SK-N-SH (cell line): ENCODE results near the gene XAB2.

ENCODE experiments used
- CTCF ChIP-seq: fragments of 200-600 bp; sonication (generic); IDR thresholded peaks from 2 replicates; pipeline ENCODE4 v1.6.1; 2017; ENCODE audit warnings: antibody characterized with exemption, mild to moderate bottlenecking, moderate library complexity
- FOXJ3 ChIP-seq: sonication (generic); formaldehyde crosslinking; IDR thresholded peaks from 2 replicates; pipeline ENCODE4 v1.5.1; 2020; ENCODE audit warnings: mild to moderate bottlenecking, missing genetic modification reagents
- GABPA ChIP-seq: IDR thresholded peaks from 2 replicates; pipeline ENCODE4 v1.4.0; 2012; ENCODE audit warnings: low read depth, mild to moderate bottlenecking
- NFIC ChIP-seq: IDR thresholded peaks from 2 replicates; pipeline ENCODE4 v1.4.0; 2012; ENCODE audit warnings: borderline replicate concordance
- POLR2AphosphoS5 ChIP-seq: IDR thresholded peaks from 2 replicates; pipeline ENCODE4 v1.6.1; 2012; ENCODE audit warnings: low read depth, low read length
- REST ChIP-seq: IDR thresholded peaks from 2 replicates; pipeline ENCODE4 v1.6.1; 2012; ENCODE audit warnings: mild to moderate bottlenecking, low read depth, low read length, moderate library complexity
- SMC3 ChIP-seq: IDR thresholded peaks from 2 replicates; pipeline ENCODE4 v1.6.1; 2012; ENCODE audit warnings: low read depth, low read length, improper control_type of control experiment
- TCF12 ChIP-seq: IDR thresholded peaks from 2 replicates; pipeline ENCODE4 v1.4.0; 2012
- TEAD4 ChIP-seq: IDR thresholded peaks from 2 replicates; pipeline ENCODE4 v1.4.0; 2012; ENCODE audit warnings: mild to moderate bottlenecking, borderline replicate concordance; ENCODE audit not compliant: insufficient read depth
- USF1 ChIP-seq: IDR thresholded peaks from 2 replicates; pipeline ENCODE4 v1.4.0; 2012; ENCODE audit warnings: low read depth, borderline replicate concordance

- no peak for TF ChIP-seq CTCF
- TF ChIP-seq TCF12: no peak
- no peak for TF ChIP-seq POLR2AphosphoS5
- TF ChIP-seq SMC3: no peak
- no peak for TF ChIP-seq USF1
- no peak for TF ChIP-seq NFIC
- TF ChIP-seq TEAD4: no peak
- no peak for TF ChIP-seq REST
- TF ChIP-seq FOXJ3: no peak
- TF ChIP-seq GABPA: no peak
Measured at GRCh38 chr19:7627166-7627565, 2.2 kb downstream of the XAB2 start.
